IMR-90 (cell line): ENCODE results near the gene TFAP2E.

Source experiments
- FOS ChIP-seq: fragments of 150-350 bp; IDR thresholded peaks from 2 replicates; pipeline ENCODE4 v1.6.1; 2016; ENCODE audit warnings: low read depth, low read length
- SMC3 ChIP-seq: fragments of 150-350 bp; IDR thresholded peaks from 2 replicates; pipeline ENCODE4 v1.6.1; 2016; ENCODE audit warnings: low read depth, mild to moderate bottlenecking, antibody characterized with exemption, low read length, moderate library complexity
- TF ChIP-seq, protein P1 (sequence below): conservative IDR thresholded peaks from 2 replicates; pipeline ENCODE4 v1.5.1; 2012; ENCODE audit warnings: mild to moderate bottlenecking, low read depth, low read length, improper control_type of control experiment

DNA sequence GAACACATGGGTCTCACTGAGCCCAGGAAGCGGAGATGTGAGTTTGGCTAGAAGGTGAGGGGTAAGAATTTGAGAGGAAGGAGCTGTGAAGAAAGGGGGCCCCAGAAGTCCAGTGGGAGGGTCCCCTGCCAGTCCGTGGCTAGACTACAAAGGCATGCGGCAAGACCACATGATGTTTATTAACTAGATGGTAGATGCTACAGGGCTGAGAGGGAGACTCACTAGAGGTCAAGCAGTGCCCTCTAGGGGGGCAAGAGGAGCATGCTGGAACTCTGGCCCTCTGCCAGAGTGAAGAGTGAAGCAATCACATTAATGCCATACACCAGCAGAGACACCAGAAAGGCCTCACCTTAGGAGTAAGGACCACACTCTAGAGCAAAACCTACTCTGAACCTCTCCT, 28.1 kb upstream of the TFAP2E start:
- TF ChIP-seq SMC3 = no peak
- TF ChIP-seq, protein P1, sequence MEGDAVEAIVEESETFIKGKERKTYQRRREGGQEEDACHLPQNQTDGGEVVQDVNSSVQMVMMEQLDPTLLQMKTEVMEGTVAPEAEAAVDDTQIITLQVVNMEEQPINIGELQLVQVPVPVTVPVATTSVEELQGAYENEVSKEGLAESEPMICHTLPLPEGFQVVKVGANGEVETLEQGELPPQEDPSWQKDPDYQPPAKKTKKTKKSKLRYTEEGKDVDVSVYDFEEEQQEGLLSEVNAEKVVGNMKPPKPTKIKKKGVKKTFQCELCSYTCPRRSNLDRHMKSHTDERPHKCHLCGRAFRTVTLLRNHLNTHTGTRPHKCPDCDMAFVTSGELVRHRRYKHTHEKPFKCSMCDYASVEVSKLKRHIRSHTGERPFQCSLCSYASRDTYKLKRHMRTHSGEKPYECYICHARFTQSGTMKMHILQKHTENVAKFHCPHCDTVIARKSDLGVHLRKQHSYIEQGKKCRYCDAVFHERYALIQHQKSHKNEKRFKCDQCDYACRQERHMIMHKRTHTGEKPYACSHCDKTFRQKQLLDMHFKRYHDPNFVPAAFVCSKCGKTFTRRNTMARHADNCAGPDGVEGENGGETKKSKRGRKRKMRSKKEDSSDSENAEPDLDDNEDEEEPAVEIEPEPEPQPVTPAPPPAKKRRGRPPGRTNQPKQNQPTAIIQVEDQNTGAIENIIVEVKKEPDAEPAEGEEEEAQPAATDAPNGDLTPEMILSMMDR = peak; percentile 33
- TF ChIP-seq FOS = no peak
